OCI-LY7 (cell line): Measurements from ENCODE around the gene GPR52. TPM values are rescaled to one million over a fixed set of nuclear protein-coding genes. Genes with fewer than 3 reads are reported as not detected.

Experiments
- BruUV-seq: library from RNA; stranded (reverse); fragments of 400-500 nt; replicated peaks from 2 replicates; lab custom pipeline; 2021; lab: Mats Ljungman, UMichigan
- CTCF ChIA-PET: fragments of 300-600 bp; sonication (Branson Sonifier 250); formaldehyde crosslinking; loops from one replicate; lab custom pipeline; 2022; ENCODE audit warnings: antibody characterized with exemption; ENCODE audit not compliant: unreplicated experiment; lab: Charles Lee
- POLR2A ChIA-PET: fragments of 300-600 bp; sonication (Branson Sonifier 250); formaldehyde crosslinking; loops from one replicate; lab custom pipeline; 2022; ENCODE audit warnings: antibody characterized with exemption; lab: Charles Lee
- DNase-seq: peaks from one replicate; pipeline ENCODE4 v3.0.0-alpha.2; 2015; ENCODE audit warnings: low spot score
- H2AFZ ChIP-seq: fragments of 200-600 bp; sonication (generic), shearing (Covaris generic); 2 replicates; pipeline ENCODE4 v1.6.1; 2014; ENCODE audit warnings: mild to moderate bottlenecking, antibody characterized with exemption, low read length, moderate library complexity
- H3K27ac ChIP-seq: fragments of 200-600 bp; sonication (generic); 2 replicates; pipeline ENCODE4 v1.5.1; 2014; ENCODE audit warnings: mixed run types, low read depth, mild to moderate bottlenecking, moderate library complexity, low read length, inconsistent platforms; ENCODE audit not compliant: poor library complexity, severe bottlenecking
- H3K36me3 ChIP-seq: fragments of 200-600 bp; sonication (generic); 2 replicates; pipeline ENCODE4 v1.6.1; 2014; ENCODE audit warnings: mild to moderate bottlenecking, antibody characterized with exemption, low read length, moderate library complexity, mixed read lengths; ENCODE audit not compliant: insufficient read depth
- H3K4me1 ChIP-seq: fragments of 200-600 bp; sonication (generic); 2 replicates; pipeline ENCODE4 v1.5.1; 2014; ENCODE audit warnings: mild to moderate bottlenecking, low read length; ENCODE audit not compliant: insufficient read depth, poor library complexity, severe bottlenecking
- H3K4me2 ChIP-seq: fragments of 200-600 bp; sonication (generic); 2 replicates; pipeline ENCODE4 v1.6.1; 2014; ENCODE audit warnings: mild to moderate bottlenecking, low read length
- H3K4me3 ChIP-seq: fragments of 200-600 bp; sonication (generic); 2 replicates; pipeline ENCODE4 v1.5.1; 2014; ENCODE audit warnings: mild to moderate bottlenecking, low read depth, low read length; ENCODE audit not compliant: poor library complexity, severe bottlenecking
- H3K79me2 ChIP-seq: fragments of 200-600 bp; sonication (generic); 2 replicates; pipeline ENCODE4 v1.6.1; 2016; ENCODE audit warnings: low read depth, mild to moderate bottlenecking, low read length, moderate library complexity, mixed read lengths; ENCODE audit not compliant: insufficient read depth
- H3K9me2 ChIP-seq: fragments of 200-600 bp; sonication (generic); 2 replicates; pipeline ENCODE4 v1.6.1; 2016; ENCODE audit warnings: mild to moderate bottlenecking, low read length, mixed read lengths; ENCODE audit not compliant: insufficient read depth
- H3K9me3 ChIP-seq: fragments of 200-600 bp; sonication (generic); 2 replicates; pipeline ENCODE4 v1.6.1; 2014; ENCODE audit warnings: mild to moderate bottlenecking, mixed run types, low read length, mixed read lengths
- H4K20me1 ChIP-seq: fragments of 200-600 bp; sonication (generic); 2 replicates; pipeline ENCODE4 v1.6.1; 2014; ENCODE audit warnings: mild to moderate bottlenecking, antibody characterized with exemption, low read length, moderate library complexity, mixed read lengths; ENCODE audit not compliant: insufficient read depth
- EZH2phosphoT487 ChIP-seq: fragments of 200-600 bp; sonication (generic); IDR thresholded peaks from 2 replicates; pipeline ENCODE4 v1.6.1; 2018; ENCODE audit warnings: low read depth, borderline replicate concordance, mild to moderate bottlenecking, mixed run types, antibody characterized with exemption, low read length, moderate library complexity, mixed read lengths
- intact Hi-C: fragments of 100-400 bp; cut with micrococcal nuclease; formaldehyde crosslinking; loops from one replicate; pipeline ENCODE4 v1.10.0; 2022; ENCODE audit not compliant: unreplicated experiment
- total RNA-seq, 2 experiments: library from RNA; depleted of rRNA in 1 of 2; stranded (reverse); fragments of >200 nt in 1 of 2; shearing (Covaris generic) in 1 of 2; gene quantifications; 2 replicates each; pipeline ENCODE4 v1.2.3, GENCODE V29; 2014 to 2022
- TF ChIP-seq, protein P1 (sequence below): fragments of 200-600 bp; sonication (generic); conservative IDR thresholded peaks from 2 replicates; pipeline ENCODE4 v1.5.1; 2014; ENCODE audit warnings: mild to moderate bottlenecking, antibody characterized with exemption, low read length, moderate library complexity, mixed read lengths

Gene GPR52
- total RNA-seq, 2 experiments from 2014 or later, result 5.4 to 9.7 TPM

DNA sequence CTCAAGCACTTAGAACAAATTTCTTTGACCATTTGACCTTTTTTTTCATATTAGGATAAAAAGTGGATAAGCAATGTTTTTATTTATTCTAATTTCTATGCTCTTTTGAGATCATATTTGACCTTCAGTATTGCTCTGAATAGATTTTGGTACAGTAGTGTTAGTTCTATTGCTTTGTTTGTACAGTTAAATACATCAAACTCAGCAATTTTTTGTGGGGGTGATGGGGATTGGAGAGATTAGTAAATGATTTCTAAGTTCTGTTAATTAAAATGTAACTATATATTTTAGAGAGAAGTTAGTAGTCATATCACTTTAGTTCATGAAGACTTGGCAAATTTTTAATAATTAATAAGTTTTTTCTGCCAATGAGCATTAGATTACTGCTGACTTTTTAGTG, 2.4 kb upstream of the GPR52 start:
- ChIA-PET CTCF (no interaction called here), POLR2A (no interaction called here)
- Histone ChIP-seq H3K36me3 (no peaks in the 10 kb centered on the region), H3K79me2 (no peaks in the 10 kb centered on the region), H3K27ac (no peak overlapping the region), H3K4me3 (no peak overlapping the region), H3K9me2 (no peaks in the 10 kb centered on the region), H2AFZ (no peak overlapping the region), H3K4me2 (no peak overlapping the region), H3K4me1 (no peaks in the 10 kb centered on the region), H4K20me1 (no peaks in the 10 kb centered on the region), H3K9me3 (no peaks in the 10 kb centered on the region)
- DNase-seq, result no peak
- BruUV-seq, result no TSS peak
- no peak for TF ChIP-seq EZH2phosphoT487
- TF ChIP-seq, protein P1, sequence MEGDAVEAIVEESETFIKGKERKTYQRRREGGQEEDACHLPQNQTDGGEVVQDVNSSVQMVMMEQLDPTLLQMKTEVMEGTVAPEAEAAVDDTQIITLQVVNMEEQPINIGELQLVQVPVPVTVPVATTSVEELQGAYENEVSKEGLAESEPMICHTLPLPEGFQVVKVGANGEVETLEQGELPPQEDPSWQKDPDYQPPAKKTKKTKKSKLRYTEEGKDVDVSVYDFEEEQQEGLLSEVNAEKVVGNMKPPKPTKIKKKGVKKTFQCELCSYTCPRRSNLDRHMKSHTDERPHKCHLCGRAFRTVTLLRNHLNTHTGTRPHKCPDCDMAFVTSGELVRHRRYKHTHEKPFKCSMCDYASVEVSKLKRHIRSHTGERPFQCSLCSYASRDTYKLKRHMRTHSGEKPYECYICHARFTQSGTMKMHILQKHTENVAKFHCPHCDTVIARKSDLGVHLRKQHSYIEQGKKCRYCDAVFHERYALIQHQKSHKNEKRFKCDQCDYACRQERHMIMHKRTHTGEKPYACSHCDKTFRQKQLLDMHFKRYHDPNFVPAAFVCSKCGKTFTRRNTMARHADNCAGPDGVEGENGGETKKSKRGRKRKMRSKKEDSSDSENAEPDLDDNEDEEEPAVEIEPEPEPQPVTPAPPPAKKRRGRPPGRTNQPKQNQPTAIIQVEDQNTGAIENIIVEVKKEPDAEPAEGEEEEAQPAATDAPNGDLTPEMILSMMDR, result no peak
- intact Hi-C loops, result no loop called here

DNA sequence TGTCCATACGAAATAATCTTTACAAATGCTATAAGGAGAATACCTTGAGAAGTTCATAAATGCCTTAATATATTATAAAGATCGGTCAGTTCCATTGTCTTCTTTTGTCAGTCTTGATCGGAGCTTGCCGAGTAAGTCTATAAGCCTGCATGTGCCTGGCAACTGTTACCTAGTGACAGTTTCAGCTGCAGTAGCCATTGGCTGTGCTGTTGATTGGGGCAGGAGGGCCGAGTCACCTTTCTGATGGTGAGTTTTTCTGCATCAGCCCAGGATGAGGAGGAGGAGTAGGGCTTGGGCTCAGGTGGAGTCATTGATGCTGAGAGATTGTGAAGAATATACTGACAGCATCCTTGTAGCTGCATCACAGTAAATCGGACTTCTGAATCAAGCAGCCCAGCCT, 1.9 kb upstream of the GPR52 start:
- no peak overlapping the region for H3K4me2 ChIP-seq

DNA sequence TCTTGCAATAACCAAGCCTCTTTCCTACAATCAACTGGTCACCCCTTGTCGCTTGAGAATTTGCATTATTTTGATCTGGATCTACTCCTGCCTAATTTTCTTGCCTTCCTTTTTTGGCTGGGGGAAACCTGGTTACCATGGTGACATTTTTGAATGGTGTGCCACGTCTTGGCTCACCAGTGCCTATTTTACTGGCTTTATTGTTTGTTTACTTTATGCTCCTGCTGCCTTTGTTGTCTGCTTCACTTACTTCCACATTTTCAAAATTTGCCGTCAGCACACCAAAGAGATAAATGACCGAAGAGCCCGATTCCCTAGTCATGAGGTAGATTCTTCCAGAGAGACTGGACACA, 743 bp downstream of the GPR52 start:
- ChIA-PET CTCF (no interaction called here), POLR2A (no interaction called here)
- Histone ChIP-seq H3K4me3 (no peak overlapping the region), H4K20me1 (no peaks in the 10 kb centered on the region), H3K9me3 (no peaks in the 10 kb centered on the region), H2AFZ (no peak overlapping the region), H3K79me2 (no peaks in the 10 kb centered on the region), H3K4me1 (no peaks in the 10 kb centered on the region), H3K4me2 (no peak overlapping the region), H3K9me2 (no peaks in the 10 kb centered on the region), H3K27ac (no peak overlapping the region), H3K36me3 (no peaks in the 10 kb centered on the region)
- intact Hi-C loops, result no loop called here
- no peak for DNase-seq
- TF ChIP-seq, protein P1, result no peak
- TF ChIP-seq EZH2phosphoT487, result no peak
- no TSS peak for BruUV-seq

More for the DNA sequence above, 1.9 kb upstream of the GPR52 start:
- H3K27ac ChIP-seq, result no peak overlapping the region
- no peak for DNase-seq
- H3K4me3 ChIP-seq, result no peak overlapping the region
- POLR2A ChIA-PET, result interaction anchor here (0.9 kb wide), 1 partner anchor 183 kb away, joined by 4 read pairs; no protein-coding TSS in a partner anchor
- no peaks in the 10 kb centered on the region for H4K20me1 ChIP-seq
- H3K36me3 ChIP-seq, result no peaks in the 10 kb centered on the region
- TF ChIP-seq EZH2phosphoT487, result no peak
- TF ChIP-seq, protein P1, result no peak
- H2AFZ ChIP-seq, result no peak overlapping the region
- H3K9me3 ChIP-seq, result no peaks in the 10 kb centered on the region
- CTCF ChIA-PET, result no interaction called here
- H3K79me2 ChIP-seq, result no peaks in the 10 kb centered on the region
- H3K4me1 ChIP-seq, result no peaks in the 10 kb centered on the region
- intact Hi-C loops, result no loop called here
- H3K9me2 ChIP-seq, result no peaks in the 10 kb centered on the region
- no TSS peak for BruUV-seq
